ENCODE data around the gene FAIM2.

DNA sequence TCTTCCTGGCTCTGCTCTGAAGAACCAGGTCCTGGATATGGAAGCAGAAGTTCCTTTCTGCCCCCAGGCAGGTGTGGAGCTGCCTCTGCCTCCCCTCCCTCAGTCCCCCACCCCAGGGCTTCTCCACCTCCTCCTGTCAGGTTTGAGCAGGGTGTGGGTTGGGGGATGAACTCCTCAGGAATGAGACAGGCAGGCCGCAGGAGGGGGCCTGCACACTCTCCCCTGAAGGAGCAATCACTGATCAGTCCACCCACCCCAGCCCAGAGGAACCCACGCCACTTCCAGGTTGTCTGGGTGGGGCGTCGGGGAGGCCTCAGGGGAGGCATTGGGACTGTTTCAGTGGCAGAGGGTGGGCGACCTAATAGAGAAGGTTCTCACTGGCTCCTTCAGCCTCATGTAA lies 26.6 kb downstream of the FAIM2 start:
- TF ChIP-seq, protein P1, sequence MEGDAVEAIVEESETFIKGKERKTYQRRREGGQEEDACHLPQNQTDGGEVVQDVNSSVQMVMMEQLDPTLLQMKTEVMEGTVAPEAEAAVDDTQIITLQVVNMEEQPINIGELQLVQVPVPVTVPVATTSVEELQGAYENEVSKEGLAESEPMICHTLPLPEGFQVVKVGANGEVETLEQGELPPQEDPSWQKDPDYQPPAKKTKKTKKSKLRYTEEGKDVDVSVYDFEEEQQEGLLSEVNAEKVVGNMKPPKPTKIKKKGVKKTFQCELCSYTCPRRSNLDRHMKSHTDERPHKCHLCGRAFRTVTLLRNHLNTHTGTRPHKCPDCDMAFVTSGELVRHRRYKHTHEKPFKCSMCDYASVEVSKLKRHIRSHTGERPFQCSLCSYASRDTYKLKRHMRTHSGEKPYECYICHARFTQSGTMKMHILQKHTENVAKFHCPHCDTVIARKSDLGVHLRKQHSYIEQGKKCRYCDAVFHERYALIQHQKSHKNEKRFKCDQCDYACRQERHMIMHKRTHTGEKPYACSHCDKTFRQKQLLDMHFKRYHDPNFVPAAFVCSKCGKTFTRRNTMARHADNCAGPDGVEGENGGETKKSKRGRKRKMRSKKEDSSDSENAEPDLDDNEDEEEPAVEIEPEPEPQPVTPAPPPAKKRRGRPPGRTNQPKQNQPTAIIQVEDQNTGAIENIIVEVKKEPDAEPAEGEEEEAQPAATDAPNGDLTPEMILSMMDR (IDR thresholded peaks at IDR 0.05; ENCODE audit: insufficient read depth, low read depth, low read length): no peak
- TF ChIP-seq EZH2 (IDR thresholded peaks at IDR 0.05; ENCODE audit: insufficient read depth, low read length): no peak
